Measurements from ENCODE around the gene PSME2. TPM values are rescaled to one million over a fixed set of nuclear protein-coding genes. Genes with fewer than 3 reads are reported as not detected.

The PSME2 gene
- total and polyA plus RNA-seq, 2 of the 13 experiments (the other 11 are each of a cell fraction or from before 2014, with no cell fraction given), result 332 to 716 TPM

DNA sequence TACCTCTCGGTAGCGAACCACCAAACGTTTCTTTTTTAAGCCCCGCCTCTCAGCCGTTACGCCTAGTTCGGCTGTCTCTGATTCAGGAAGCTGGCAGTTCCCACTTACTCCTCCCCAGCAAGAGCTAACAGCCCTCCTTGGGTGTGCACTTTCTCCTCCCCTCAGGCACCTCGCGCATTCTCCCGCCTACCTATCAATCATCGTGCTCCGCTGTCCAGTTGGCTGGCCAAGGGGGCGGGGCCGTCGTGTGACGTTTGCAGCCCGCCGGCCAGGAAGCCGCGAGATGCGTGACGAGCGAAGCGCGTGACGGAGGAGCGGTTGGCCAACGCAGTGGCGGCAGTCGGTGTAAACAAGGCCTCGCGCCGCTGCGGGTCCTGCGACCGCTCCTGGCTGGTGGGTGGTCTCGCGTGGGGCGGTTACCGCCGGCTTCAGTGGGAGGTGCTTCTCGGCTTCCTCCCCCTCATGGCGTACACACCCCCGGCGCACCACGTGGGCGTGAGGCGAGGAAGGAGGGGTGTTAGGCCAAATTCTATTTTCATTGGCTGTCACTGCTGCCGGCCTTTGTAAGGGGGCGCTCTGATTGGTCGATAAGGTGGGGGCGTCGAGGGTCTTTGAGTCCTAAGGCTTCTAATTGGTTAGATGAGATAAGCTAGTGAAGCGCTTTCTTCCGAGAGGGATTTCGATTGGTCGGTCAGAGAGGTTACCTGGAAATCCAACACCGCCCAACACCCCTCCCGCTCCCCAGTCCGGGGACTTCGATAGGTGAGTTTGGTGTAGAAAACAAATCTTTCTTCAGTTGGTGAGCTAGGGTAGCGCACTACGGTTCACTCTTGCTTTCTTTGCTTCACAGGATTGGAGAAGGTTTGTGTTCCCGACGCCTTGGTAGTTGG, 31.6 kb downstream of the PSME2 start, which contains the start of the genes DCAF11 and NRL (continued):
- TF ChIP-seq AKAP8 (CRISPR knock-in tag; IDR thresholded peaks at IDR 0.05), result peak; percentile 96
- TF ChIP-seq ZNF260 (CRISPR knock-in tag; IDR thresholded peaks at IDR 0.05; ENCODE audit: borderline replicate concordance, low read depth), result no peak
- TF ChIP-seq, protein P1, sequence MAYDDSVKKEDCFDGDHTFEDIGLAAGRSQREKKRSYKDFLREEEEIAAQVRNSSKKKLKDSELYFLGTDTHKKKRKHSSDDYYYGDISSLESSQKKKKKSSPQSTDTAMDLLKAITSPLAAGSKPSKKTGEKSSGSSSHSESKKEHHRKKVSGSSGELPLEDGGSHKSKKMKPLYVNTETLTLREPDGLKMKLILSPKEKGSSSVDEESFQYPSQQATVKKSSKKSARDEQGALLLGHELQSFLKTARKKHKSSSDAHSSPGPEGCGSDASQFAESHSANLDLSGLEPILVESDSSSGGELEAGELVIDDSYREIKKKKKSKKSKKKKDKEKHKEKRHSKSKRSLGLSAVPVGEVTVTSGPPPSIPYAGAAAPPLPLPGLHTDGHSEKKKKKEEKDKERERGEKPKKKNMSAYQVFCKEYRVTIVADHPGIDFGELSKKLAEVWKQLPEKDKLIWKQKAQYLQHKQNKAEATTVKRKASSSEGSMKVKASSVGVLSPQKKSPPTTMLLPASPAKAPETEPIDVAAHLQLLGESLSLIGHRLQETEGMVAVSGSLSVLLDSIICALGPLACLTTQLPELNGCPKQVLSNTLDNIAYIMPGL (CRISPR knock-in tag; IDR thresholded peaks at IDR 0.05; ENCODE audit: borderline replicate concordance in 1 of 2, low read depth in 1 of 2), result peak in 1 of 2 experiments; percentile 80; a peak in 3 of 4 replicates
- TF ChIP-seq SMYD3 (CRISPR knock-in tag; IDR thresholded peaks at IDR 0.05), result peak; percentile 96; the same call in 1 of the 2 replicates
- TF ChIP-seq HMG20A (CRISPR knock-in tag; IDR thresholded peaks at IDR 0.05; ENCODE audit: borderline replicate concordance), result no peak; the same call in 1 of the 2 replicates
- peak; percentile 16; the same call in 1 of the 2 replicates for TF ChIP-seq ZNF124 (CRISPR knock-in tag; IDR thresholded peaks at IDR 0.05)
- TF ChIP-seq, protein P2, sequence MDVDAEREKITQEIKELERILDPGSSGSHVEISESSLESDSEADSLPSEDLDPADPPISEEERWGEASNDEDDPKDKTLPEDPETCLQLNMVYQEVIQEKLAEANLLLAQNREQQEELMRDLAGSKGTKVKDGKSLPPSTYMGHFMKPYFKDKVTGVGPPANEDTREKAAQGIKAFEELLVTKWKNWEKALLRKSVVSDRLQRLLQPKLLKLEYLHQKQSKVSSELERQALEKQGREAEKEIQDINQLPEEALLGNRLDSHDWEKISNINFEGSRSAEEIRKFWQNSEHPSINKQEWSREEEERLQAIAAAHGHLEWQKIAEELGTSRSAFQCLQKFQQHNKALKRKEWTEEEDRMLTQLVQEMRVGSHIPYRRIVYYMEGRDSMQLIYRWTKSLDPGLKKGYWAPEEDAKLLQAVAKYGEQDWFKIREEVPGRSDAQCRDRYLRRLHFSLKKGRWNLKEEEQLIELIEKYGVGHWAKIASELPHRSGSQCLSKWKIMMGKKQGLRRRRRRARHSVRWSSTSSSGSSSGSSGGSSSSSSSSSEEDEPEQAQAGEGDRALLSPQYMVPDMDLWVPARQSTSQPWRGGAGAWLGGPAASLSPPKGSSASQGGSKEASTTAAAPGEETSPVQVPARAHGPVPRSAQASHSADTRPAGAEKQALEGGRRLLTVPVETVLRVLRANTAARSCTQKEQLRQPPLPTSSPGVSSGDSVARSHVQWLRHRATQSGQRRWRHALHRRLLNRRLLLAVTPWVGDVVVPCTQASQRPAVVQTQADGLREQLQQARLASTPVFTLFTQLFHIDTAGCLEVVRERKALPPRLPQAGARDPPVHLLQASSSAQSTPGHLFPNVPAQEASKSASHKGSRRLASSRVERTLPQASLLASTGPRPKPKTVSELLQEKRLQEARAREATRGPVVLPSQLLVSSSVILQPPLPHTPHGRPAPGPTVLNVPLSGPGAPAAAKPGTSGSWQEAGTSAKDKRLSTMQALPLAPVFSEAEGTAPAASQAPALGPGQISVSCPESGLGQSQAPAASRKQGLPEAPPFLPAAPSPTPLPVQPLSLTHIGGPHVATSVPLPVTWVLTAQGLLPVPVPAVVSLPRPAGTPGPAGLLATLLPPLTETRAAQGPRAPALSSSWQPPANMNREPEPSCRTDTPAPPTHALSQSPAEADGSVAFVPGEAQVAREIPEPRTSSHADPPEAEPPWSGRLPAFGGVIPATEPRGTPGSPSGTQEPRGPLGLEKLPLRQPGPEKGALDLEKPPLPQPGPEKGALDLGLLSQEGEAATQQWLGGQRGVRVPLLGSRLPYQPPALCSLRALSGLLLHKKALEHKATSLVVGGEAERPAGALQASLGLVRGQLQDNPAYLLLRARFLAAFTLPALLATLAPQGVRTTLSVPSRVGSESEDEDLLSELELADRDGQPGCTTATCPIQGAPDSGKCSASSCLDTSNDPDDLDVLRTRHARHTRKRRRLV (CRISPR knock-in tag; IDR thresholded peaks at IDR 0.05), result peak; percentile 82
- peak; percentile 71; the same call in 1 of the 2 replicates for TF ChIP-seq ZNF891 (CRISPR knock-in tag; IDR thresholded peaks at IDR 0.05)
- TF ChIP-seq HDAC6 (IDR thresholded peaks at IDR 0.05; ENCODE audit: low read depth, low read length), result no peak
- no peak for TF ChIP-seq ZNF841 (CRISPR knock-in tag; IDR thresholded peaks at IDR 0.05; ENCODE audit: borderline replicate concordance)
- TF ChIP-seq, protein P3, sequence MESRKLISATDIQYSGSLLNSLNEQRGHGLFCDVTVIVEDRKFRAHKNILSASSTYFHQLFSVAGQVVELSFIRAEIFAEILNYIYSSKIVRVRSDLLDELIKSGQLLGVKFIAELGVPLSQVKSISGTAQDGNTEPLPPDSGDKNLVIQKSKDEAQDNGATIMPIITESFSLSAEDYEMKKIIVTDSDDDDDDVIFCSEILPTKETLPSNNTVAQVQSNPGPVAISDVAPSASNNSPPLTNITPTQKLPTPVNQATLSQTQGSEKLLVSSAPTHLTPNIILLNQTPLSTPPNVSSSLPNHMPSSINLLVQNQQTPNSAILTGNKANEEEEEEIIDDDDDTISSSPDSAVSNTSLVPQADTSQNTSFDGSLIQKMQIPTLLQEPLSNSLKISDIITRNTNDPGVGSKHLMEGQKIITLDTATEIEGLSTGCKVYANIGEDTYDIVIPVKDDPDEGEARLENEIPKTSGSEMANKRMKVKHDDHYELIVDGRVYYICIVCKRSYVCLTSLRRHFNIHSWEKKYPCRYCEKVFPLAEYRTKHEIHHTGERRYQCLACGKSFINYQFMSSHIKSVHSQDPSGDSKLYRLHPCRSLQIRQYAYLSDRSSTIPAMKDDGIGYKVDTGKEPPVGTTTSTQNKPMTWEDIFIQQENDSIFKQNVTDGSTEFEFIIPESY (CRISPR knock-in tag; IDR thresholded peaks at IDR 0.05), result peak; percentile 87
- peak; percentile 88 for TF ChIP-seq ZNF792 (CRISPR knock-in tag; IDR thresholded peaks at IDR 0.05)
- TF ChIP-seq EEA1 (CRISPR knock-in tag; IDR thresholded peaks at IDR 0.05; ENCODE audit: borderline replicate concordance), result peak; percentile 99
- no peak for TF ChIP-seq ZNF17 (CRISPR knock-in tag; IDR thresholded peaks at IDR 0.05)
- TF ChIP-seq ZNF614 (CRISPR knock-in tag; IDR thresholded peaks at IDR 0.05; ENCODE audit: borderline replicate concordance), result peak; percentile 89
- peak; percentile 95 for TF ChIP-seq MTERF4 (CRISPR knock-in tag; IDR thresholded peaks at IDR 0.05)
